Stimulated activated naive CD8-positive, alpha-beta T cell treated with anti-CD3 and anti-CD28 coated beads, Interleukin-15, Interleukin-2, amounts not matched to agents 100 ng/mL and 50 ng/mL, for 24 hours (primary cell): Measurements from ENCODE around the gene CEACAM18.

Experiments
- H3K27ac Mint-ChIP-seq: one replicate; pipeline ENCODE4 v1.8.0; 2021; ENCODE audit warnings: mild to moderate bottlenecking, mixed read lengths
- H3K27me3 Mint-ChIP-seq: one replicate; pipeline ENCODE4 v1.8.0; 2021; ENCODE audit warnings: mixed read lengths
- H3K36me3 Mint-ChIP-seq: one replicate; pipeline ENCODE4 v1.8.0; 2021; ENCODE audit warnings: low read depth, mixed read lengths
- H3K4me1 Mint-ChIP-seq: one replicate; pipeline ENCODE4 v1.8.0; 2021; ENCODE audit warnings: low read depth, mixed read lengths
- H3K4me3 Mint-ChIP-seq: one replicate; pipeline ENCODE4 v1.8.0; 2021; ENCODE audit warnings: mild to moderate bottlenecking, mixed read lengths
- H3K9me3 Mint-ChIP-seq: one replicate; pipeline ENCODE4 v1.8.0; 2021; ENCODE audit warnings: mixed read lengths

CEACAM18 gene

DNA sequence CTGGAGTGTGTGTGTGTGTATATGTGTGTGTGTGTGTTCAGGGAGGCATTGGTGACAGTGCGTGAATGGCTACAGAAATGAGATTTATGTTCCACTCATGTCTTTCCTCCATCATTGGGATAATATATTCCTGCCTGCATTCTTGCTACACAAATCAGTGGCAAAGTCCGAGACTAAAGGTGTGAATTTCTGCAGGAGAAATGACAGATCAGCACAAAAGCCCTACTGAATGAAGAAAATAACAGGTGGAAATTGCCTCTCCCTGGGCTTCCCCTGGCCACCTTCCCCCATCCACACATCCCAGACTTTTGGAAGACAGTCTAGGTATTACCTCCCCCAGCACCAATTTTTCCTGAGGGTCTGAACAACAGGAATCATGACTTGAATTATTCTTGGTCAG is 43.0 kb downstream of the CEACAM18 start:
- Mint-ChIP-seq H3K4me1 (peaks cover 7% of the 10 kb centered on the region), H3K27me3 (peaks cover 27% of the 10 kb centered on the region)

DNA sequence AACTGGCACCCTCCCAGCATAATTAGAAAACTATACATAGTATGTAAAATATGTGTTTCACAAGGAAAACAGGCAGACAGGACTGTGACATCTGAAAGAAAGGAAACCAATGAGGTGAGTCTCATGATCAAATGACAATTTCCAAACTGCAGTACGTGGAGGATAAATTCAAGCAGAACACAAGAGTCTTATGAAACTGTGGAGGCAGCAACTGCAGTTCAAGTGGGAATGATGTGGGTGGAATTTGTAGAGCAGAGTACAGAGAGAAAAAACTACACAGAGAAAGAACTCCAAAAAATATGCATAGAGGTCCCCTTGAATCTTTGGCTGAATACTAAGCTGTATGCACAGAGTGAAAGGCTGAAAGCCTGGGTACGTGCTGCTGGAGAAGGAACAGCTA is 43.4 kb downstream of the CEACAM18 start:
- Mint-ChIP-seq H3K36me3 (no peaks in the 10 kb centered on the region), H3K9me3 (no peaks in the 10 kb centered on the region), H3K4me3 (no peak overlapping the region), H3K27me3 (peaks cover 31% of the 10 kb centered on the region), H3K27ac (no peak overlapping the region), H3K4me1 (peaks cover 7% of the 10 kb centered on the region)

More for the DNA sequence above, 43.0 kb downstream of the CEACAM18 start:
- H3K36me3 Mint-ChIP-seq, result no peaks in the 10 kb centered on the region
- no peak overlapping the region for H3K4me3 Mint-ChIP-seq
- H3K27ac Mint-ChIP-seq, result no peak overlapping the region
- no peaks in the 10 kb centered on the region for H3K9me3 Mint-ChIP-seq

DNA sequence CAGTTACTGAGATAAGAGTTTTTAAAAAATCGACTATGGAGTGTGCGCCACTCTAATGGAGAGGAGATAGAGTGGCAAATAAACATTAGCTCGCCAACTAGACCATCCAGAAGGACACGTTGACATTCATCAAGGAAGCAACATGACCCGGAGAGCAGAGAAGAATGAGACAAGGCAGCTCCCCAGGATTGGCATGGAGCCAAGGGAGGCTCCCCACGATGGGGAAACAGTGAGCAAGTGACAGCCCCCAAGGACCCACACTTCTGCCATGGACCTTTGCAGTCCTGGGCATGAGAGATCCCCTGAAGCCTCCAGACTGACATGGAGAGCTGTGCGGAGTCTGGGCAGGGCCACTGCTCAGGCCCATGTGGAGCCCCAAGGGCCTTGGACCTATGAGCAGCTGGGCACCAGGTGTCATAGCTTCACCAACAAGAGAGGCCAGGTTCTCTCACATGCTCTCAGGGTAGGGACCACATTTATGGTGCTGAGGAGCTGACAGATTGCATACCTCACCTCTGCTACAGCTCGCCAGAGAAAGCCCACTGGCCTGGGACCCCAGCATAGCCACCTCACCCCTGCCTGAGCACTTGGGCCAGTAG is 46.4 kb downstream of the CEACAM18 start:
- Mint-ChIP-seq H3K27ac (no peak overlapping the region), H3K36me3 (no peaks in the 10 kb centered on the region), H3K9me3 (no peaks in the 10 kb centered on the region), H3K27me3 (peaks cover 47% of the 10 kb centered on the region), H3K4me1 (no peaks in the 10 kb centered on the region), H3K4me3 (no peak overlapping the region)

DNA sequence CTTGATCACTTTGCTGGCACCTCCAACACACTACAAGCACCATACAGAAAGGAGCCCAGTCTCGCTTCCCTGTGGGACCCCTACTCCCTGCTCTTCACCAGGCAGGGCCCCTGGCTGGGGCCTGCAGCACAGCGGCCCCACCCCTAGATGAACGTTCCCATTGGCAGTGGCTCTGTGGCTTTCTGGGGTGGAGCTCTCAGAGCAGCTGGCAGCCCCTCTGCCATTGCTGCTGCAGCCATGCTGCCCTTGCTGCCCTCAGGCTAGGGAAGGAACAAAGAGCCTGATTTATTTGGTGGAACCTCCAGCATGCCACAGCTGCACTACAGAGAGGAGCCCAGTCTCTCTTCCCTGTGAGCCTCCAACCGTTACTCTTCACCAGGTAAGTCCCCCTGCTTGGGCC is 47.3 kb downstream of the CEACAM18 start:
- Mint-ChIP-seq H3K9me3 (no peaks in the 10 kb centered on the region), H3K4me3 (no peak overlapping the region), H3K4me1 (no peaks in the 10 kb centered on the region), H3K36me3 (no peaks in the 10 kb centered on the region), H3K27me3 (peaks cover 47% of the 10 kb centered on the region), H3K27ac (no peak overlapping the region)

DNA sequence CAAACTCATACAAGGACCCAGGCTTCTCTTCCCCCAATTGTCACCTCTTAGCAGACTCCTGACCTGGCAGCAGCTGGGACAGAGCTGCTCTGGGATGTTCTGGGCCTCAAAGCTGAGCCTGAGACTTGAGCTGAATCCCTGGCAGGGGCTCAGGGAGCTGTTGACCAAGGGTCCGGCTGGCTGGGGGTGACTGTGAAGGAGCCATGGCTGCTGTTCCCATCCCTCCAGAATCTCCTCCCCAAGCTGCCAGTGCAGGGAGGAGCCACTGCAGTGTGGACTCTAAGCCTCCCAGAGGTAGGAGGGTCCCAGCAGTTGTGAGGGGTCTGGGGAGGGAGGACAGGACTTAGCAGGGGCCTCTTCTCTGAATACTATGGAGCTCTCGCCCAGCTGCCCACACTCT is 51.0 kb downstream of the CEACAM18 start:
- Mint-ChIP-seq H3K27ac (no peak overlapping the region), H3K4me1 (no peaks in the 10 kb centered on the region), H3K9me3 (no peaks in the 10 kb centered on the region), H3K4me3 (no peak overlapping the region), H3K27me3 (peaks cover 43% of the 10 kb centered on the region), H3K36me3 (no peaks in the 10 kb centered on the region)

DNA sequence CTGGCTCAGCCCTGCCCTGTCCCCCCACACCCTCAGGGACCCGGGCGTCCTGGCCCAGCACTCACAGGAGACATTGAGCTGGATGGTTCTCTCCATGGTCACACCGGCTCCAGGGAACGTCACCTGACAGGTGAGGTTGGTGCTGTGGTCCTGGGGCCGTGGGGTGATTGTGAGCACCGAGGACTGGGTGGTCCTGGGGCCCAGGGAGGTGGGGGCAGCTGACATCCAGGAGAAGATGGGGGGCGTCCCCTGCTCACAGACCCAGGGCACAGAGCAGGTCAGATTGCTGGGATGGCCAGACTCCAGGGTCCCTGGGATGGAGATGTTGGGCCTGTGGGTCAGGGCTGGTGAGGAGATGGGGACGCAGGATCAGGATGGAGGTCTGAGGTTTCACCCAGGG is 52.3 kb downstream of the CEACAM18 start:
- Mint-ChIP-seq H3K4me1 (no peaks in the 10 kb centered on the region), H3K36me3 (no peaks in the 10 kb centered on the region), H3K27me3 (peaks cover 56% of the 10 kb centered on the region), H3K27ac (no peak overlapping the region), H3K4me3 (no peak overlapping the region), H3K9me3 (peaks cover under 1% of the 10 kb centered on the region)

DNA sequence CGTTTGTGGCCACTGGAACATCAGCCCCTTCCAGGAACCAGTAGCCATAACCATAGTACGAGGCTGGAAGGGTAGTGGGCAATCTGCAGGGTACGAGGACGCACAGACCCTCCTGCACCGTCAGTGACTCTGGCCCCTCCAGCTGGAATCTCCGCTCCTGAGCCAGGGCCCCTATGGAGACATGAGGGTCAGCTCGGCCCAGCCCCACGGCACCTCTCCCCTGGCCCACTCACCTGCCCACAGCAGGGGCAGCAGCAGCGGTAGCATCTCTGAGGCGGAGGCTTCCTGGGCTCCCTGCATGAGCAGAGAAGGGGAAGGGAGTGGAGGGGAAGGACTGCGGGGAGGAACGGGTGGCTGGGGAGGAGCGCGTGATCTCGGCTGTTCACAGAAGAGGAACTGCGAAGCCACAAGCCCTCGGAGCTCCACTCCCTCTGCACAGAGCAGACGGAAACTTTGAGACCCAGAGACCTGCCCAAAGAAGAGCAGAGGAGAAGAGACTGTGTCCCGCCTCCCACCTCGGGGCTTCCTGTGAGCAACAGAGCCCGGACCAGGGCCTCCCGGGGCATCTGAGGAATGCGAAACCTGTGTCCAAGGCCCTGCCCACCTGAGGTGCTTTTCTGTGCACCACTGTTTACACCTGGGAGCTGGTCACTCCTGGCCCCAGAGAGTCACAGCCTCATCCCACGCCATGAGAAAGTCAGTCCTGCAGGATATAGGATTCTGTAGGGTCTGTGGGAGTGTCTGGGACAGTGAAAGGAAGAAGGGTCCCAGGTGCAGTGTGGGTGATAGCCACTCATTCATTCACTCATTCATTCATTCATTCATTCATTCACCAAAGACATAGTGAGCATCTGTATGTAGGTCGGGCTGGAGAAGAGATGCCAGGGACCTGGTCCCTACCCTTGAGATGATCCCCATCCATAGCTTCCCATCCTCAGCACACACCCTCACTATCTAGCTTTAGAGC is 53.3 kb downstream of the CEACAM18 start, which contains the start of gene SIGLEC6:
TSS of gene SIGLEC6 (minus strand) at position 322 of the 967 bp plus-strand sequence. CDS start at position 300, 22 bp downstream.
- peaks cover 4% of the 10 kb centered on the region for H3K9me3 Mint-ChIP-seq
- H3K4me1 Mint-ChIP-seq, result no peaks in the 10 kb centered on the region
- H3K27ac Mint-ChIP-seq, result no peak within 1 kb of the TSS
- peaks cover 62% of the 10 kb centered on the region for H3K27me3 Mint-ChIP-seq
- no peaks in the 10 kb centered on the region for H3K36me3 Mint-ChIP-seq
- no peak within 1 kb of the TSS for H3K4me3 Mint-ChIP-seq

DNA sequence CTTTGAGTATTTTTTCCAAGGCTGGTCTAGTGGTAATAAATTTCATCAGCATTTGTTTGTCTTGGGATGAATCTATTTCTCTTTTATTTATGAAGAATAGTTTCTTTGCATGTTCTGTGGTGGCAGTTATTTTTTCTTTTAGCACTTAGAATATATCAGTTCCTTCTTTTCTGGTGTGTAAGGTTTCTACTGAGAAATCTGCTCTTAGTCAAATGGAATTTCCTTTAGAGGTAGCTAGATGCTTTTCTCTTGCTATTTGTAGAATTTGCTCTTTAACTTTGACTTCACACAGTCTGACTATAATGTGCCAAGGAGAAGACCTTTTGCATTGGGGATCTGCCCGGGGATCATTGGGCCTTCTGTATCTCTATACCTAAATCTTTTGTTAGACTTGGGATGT is 57.2 kb downstream of the CEACAM18 start:
- Mint-ChIP-seq H3K4me1 (no peaks in the 10 kb centered on the region), H3K9me3 (peaks cover 4% of the 10 kb centered on the region), H3K4me3 (no peak overlapping the region), H3K27me3 (peaks cover 65% of the 10 kb centered on the region), H3K27ac (no peak overlapping the region), H3K36me3 (no peaks in the 10 kb centered on the region)

DNA sequence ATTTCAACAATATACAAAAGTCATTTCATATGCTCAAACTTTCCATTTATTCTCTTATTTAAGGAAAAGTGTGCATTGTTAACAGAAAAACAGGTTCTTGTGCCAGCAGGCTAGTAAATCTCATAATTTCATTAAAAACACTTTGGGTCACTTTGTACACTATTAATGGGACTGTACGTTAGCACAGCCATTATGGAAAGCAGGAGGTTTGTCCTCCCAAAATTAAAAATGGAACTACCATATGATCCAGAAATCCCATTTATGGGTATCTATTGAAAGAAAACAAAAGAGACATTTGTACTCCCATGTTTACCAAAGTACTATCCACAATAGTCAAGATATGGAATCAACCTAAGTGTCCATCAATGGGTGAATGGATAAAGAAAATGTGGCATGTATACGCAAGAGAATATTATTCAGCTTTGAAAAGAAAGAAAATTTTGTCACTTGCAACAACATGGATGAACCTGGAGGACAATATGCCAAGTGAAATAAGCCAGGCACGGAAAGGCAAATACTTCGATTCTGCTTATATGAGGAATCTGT is 61.6 kb downstream of the CEACAM18 start:
- Mint-ChIP-seq H3K4me3 (no peak overlapping the region), H3K27ac (no peak overlapping the region), H3K36me3 (no peaks in the 10 kb centered on the region), H3K27me3 (peaks cover 62% of the 10 kb centered on the region), H3K4me1 (no peaks in the 10 kb centered on the region), H3K9me3 (peaks cover 4% of the 10 kb centered on the region)
